Measurements from ENCODE around the gene CDT1. TPM values are rescaled to one million over a fixed set of nuclear protein-coding genes. Genes with fewer than 3 reads are reported as not detected.

Gene CDT1
- total RNA-seq, 1 experiment from 2014 or later, result 160 TPM

- Histone ChIP-seq H3K4me2 (ENCODE audit: low read length) (no peak overlapping the region), H4K20me1 (ENCODE audit: insufficient read depth) (no peaks in the 10 kb centered on the region), H3K4me3 (replicated peaks in 1 of 2; ENCODE audit: low read depth in 1 of 2, low read length in 2 of 2) (no peak overlapping the region), H3K9me2 (ENCODE audit: insufficient read depth) (no peaks in the 10 kb centered on the region), H3K9me3 (ENCODE audit: control insufficient read depth in 1 of 2, insufficient read depth in 1 of 2, low read depth in 1 of 2, low read length in 2 of 2) (no peaks in the 10 kb centered on the region), H3K4me1 (ENCODE audit: control insufficient read depth in 1 of 2, insufficient read depth in 2 of 2, low read length in 2 of 2) (peaks cover 0 to 4% of the 10 kb centered on the region in 2 experiments; a peak in 1 of 4 replicates), H3K27ac (ENCODE audit: low read depth, low read length) (no peak overlapping the region), H3K9ac (ENCODE audit: low read length) (no peak overlapping the region), H3K36me3 (ENCODE audit: control insufficient read depth in 1 of 2, insufficient read depth in 2 of 2, low read length in 2 of 2) (no peaks in the 10 kb centered on the region), H3K27me3 (ENCODE audit: insufficient read depth, low read length) (no peaks in the 10 kb centered on the region), H2AFZ (ENCODE audit: low read depth, low read length, poor library complexity, severe bottlenecking) (no peak overlapping the region), H3K79me2 (ENCODE audit: insufficient read depth, low read length) (no peaks in the 10 kb centered on the region)
- ChIA-PET CTCF (no interaction called here), POLR2A (no interaction called here), RAD21 (ENCODE audit: low non-redundant PET in 1 of 2, low total read pairs in 2 of 2, uncharacterized antibody in 2 of 2, unreplicated experiment in 2 of 2) (no interaction called here)
- intact Hi-C loops (cut with micrococcal nuclease), result no loop called here
- TF ChIP-seq JUND (IDR thresholded peaks at IDR 0.05) (no peak), ZNF274 (IDR thresholded peaks at IDR 0.05; ENCODE audit: low read depth, low read length) (no peak), SRF (IDR thresholded peaks at IDR 0.05; ENCODE audit: low read depth) (no peak), SP1 (IDR thresholded peaks at IDR 0.05; ENCODE audit: low read depth) (no peak), TCF7L2 (IDR thresholded peaks at IDR 0.05; ENCODE audit: borderline replicate concordance, extremely low read depth, insufficient read depth, insufficient read length) (no peak), CBX3 (IDR thresholded peaks at IDR 0.05; ENCODE audit: low read depth) (no peak), EZH2 (IDR thresholded peaks at IDR 0.05) (no peak), MAX (IDR thresholded peaks at IDR 0.05) (no peak), POLR2AphosphoS5 (IDR thresholded peaks at IDR 0.05; ENCODE audit: low read depth, low read length) (no peak), POLR2A (IDR thresholded peaks at IDR 0.05; ENCODE audit: borderline replicate concordance, extremely low read depth, insufficient read depth, insufficient read length) (no peak), EGR1 (IDR thresholded peaks at IDR 0.05; ENCODE audit: low read depth) (no peak), CEBPB (IDR thresholded peaks at IDR 0.05; ENCODE audit: low read depth) (no peak), ZBTB33 (IDR thresholded peaks at IDR 0.05; ENCODE audit: extremely low read depth, insufficient replicate concordance, low read length) (no peak), SIN3A (IDR thresholded peaks at IDR 0.05; ENCODE audit: low read depth) (no peak)
- BruUV-seq (replicated peaks), result no TSS peak
- ATAC-seq, result no peak
- no peak for DNase-seq (ENCODE audit: low read depth, low spot score)
Observed at GRCh38 chr16:88827727-88828126, 24.1 kb downstream of the CDT1 start.
